NOMO-1 treated with DMSO at 0.1 percent for 48 hours (cell line): Measurements from ENCODE around the gene ESPNL.
"Not testable (repeated sequence)": the region's sequence is repeated elsewhere in the genome, so short reads cannot be mapped to it uniquely, and the experiment has no call there.

Experiments
- DNase-seq: peaks from one replicate; lab custom pipeline; 2025; ENCODE audit not compliant: unreplicated experiment; lab: John Stamatoyannopoulos, UW

The ESPNL gene

GRCh38 chr2:238168196-238169047 lies 68.3 kb downstream of the ESPNL start:
- DNase-seq, result no peak

GRCh38 chr2:238169048-238169707 lies 69.0 kb downstream of the ESPNL start:
- DNase-seq, result no peak

- DNase-seq, result no peak
These were observed 69.6 kb downstream of the ESPNL start for GRCh38 chr2:238169708-238170251.

- DNase-seq, result no peak
These were observed 70.4 kb downstream of the ESPNL start for GRCh38 chr2:238170386-238171071.

GRCh38 chr2:238171072-238171431 lies 70.9 kb downstream of the ESPNL start:
- not testable (repeated sequence) for DNase-seq

- no peak for DNase-seq
These were observed 71.5 kb downstream of the ESPNL start for GRCh38 chr2:238171575-238172187.

- DNase-seq, result no peak
These were observed 72.3 kb downstream of the ESPNL start for GRCh38 chr2:238172439-238172838.

GRCh38 chr2:238173692-238174091 lies 73.6 kb downstream of the ESPNL start:
- no peak for DNase-seq

GRCh38 chr2:238174291-238174690 lies 74.2 kb downstream of the ESPNL start:
- no peak for DNase-seq

GRCh38 chr2:238174701-238175100 lies 74.6 kb downstream of the ESPNL start:
- DNase-seq, result no peak

GRCh38 chr2:238176613-238177012 lies 76.5 kb downstream of the ESPNL start:
- no peak for DNase-seq

- no peak for DNase-seq
These were observed 80.4 kb downstream of the ESPNL start for GRCh38 chr2:238180554-238180953.

GRCh38 chr2:238182362-238182761 lies 82.2 kb downstream of the ESPNL start:
- no peak for DNase-seq
